ENCODE results near the gene SLC25A42. TPM values are rescaled to one million over a fixed set of nuclear protein-coding genes. Genes with fewer than 3 reads are reported as not detected.

Gene SLC25A42
- total RNA-seq, 1 donor, result 5.4 TPM

- no peak for DNase-seq (ENCODE audit: insufficient read length, low spot score, missing footprints)
- Histone ChIP-seq H3K36me3 (ENCODE audit: insufficient read depth, low read length) (no peaks in the 10 kb centered on the region), H3K4me3 (ENCODE audit: insufficient read depth, low read length) (no peak overlapping the region), H3K9me3 (ENCODE audit: low read depth, low read length) (no peaks in the 10 kb centered on the region), H3K79me2 (ENCODE audit: insufficient read depth, low read length) (peaks cover 13% of the 10 kb centered on the region), H3K27ac (ENCODE audit: low read depth, low read length) (no peak overlapping the region), H4K20me1 (ENCODE audit: insufficient read depth, low read length) (no peaks in the 10 kb centered on the region), H2AFZ (ENCODE audit: low read length) (no peak overlapping the region), H3K27me3 (ENCODE audit: insufficient read depth, low read length) (no peaks in the 10 kb centered on the region), H3K4me2 (ENCODE audit: insufficient read depth, low read length) (no peak overlapping the region), H3K4me1 (ENCODE audit: insufficient read depth, low read length) (peaks cover 8% of the 10 kb centered on the region)
- TF ChIP-seq CTCF (IDR thresholded peaks at IDR 0.05; ENCODE audit: extremely low read depth, low read depth, low read length), result peak; percentile 3
These were observed 76.1 kb downstream of the SLC25A42 start for GRCh38 chr19:19139876-19140229.

GRCh38 chr19:19140476-19140875 is 76.7 kb downstream of the SLC25A42 start:
- Histone ChIP-seq H3K9me3 (ENCODE audit: low read depth, low read length) (no peaks in the 10 kb centered on the region), H3K36me3 (ENCODE audit: insufficient read depth, low read length) (no peaks in the 10 kb centered on the region), H3K27ac (ENCODE audit: low read depth, low read length) (no peak overlapping the region), H3K4me2 (ENCODE audit: insufficient read depth, low read length) (no peak overlapping the region), H3K79me2 (ENCODE audit: insufficient read depth, low read length) (peaks cover 13% of the 10 kb centered on the region), H3K4me3 (ENCODE audit: insufficient read depth, low read length) (no peak overlapping the region), H3K27me3 (ENCODE audit: insufficient read depth, low read length) (no peaks in the 10 kb centered on the region), H3K4me1 (ENCODE audit: insufficient read depth, low read length) (peaks cover 8% of the 10 kb centered on the region), H4K20me1 (ENCODE audit: insufficient read depth, low read length) (no peaks in the 10 kb centered on the region), H2AFZ (ENCODE audit: low read length) (no peak overlapping the region)
- no peak for TF ChIP-seq CTCF (IDR thresholded peaks at IDR 0.05; ENCODE audit: extremely low read depth, low read depth, low read length)
- no peak for DNase-seq (ENCODE audit: insufficient read length, low spot score, missing footprints)

GRCh38 chr19:19142347-19142746 is 78.6 kb downstream of the SLC25A42 start:
- Histone ChIP-seq H3K27me3 (ENCODE audit: insufficient read depth, low read length) (no peaks in the 10 kb centered on the region), H2AFZ (ENCODE audit: low read length) (no peak overlapping the region), H3K4me1 (ENCODE audit: insufficient read depth, low read length) (peaks cover 8% of the 10 kb centered on the region), H3K36me3 (ENCODE audit: insufficient read depth, low read length) (no peaks in the 10 kb centered on the region), H3K9me3 (ENCODE audit: low read depth, low read length) (no peaks in the 10 kb centered on the region), H3K79me2 (ENCODE audit: insufficient read depth, low read length) (peaks cover 8% of the 10 kb centered on the region), H4K20me1 (ENCODE audit: insufficient read depth, low read length) (no peaks in the 10 kb centered on the region), H3K4me2 (ENCODE audit: insufficient read depth, low read length) (no peak overlapping the region), H3K4me3 (ENCODE audit: insufficient read depth, low read length) (no peak overlapping the region), H3K27ac (ENCODE audit: low read depth, low read length) (no peak overlapping the region)
- DNase-seq (ENCODE audit: insufficient read length, low spot score, missing footprints), result no peak
- no peak for TF ChIP-seq CTCF (IDR thresholded peaks at IDR 0.05; ENCODE audit: extremely low read depth, low read depth, low read length)

- H3K27me3 ChIP-seq (ENCODE audit: insufficient read depth, low read length), result no peaks in the 10 kb centered on the region
These were observed 81.5 kb downstream of the SLC25A42 start for GRCh38 chr19:19145281-19145680.

More at GRCh38 chr19:19145281-19145680, 81.5 kb downstream of the SLC25A42 start:
- DNase-seq (ENCODE audit: insufficient read length, low spot score, missing footprints), result peak; percentile 35
- H2AFZ ChIP-seq (ENCODE audit: low read length), result no peak overlapping the region
- peaks cover 4% of the 10 kb centered on the region for H3K36me3 ChIP-seq (ENCODE audit: insufficient read depth, low read length)
- no peaks in the 10 kb centered on the region for H4K20me1 ChIP-seq (ENCODE audit: insufficient read depth, low read length)
- no peaks in the 10 kb centered on the region for H3K9me3 ChIP-seq (ENCODE audit: low read depth, low read length)
- H3K79me2 ChIP-seq (ENCODE audit: insufficient read depth, low read length), result no peaks in the 10 kb centered on the region
- no peak overlapping the region for H3K4me3 ChIP-seq (ENCODE audit: insufficient read depth, low read length)
- H3K27ac ChIP-seq (ENCODE audit: low read depth, low read length), result no peak overlapping the region
- no peaks in the 10 kb centered on the region for H3K4me1 ChIP-seq (ENCODE audit: insufficient read depth, low read length)
- H3K4me2 ChIP-seq (ENCODE audit: insufficient read depth, low read length), result no peak overlapping the region
- no peak for TF ChIP-seq CTCF (IDR thresholded peaks at IDR 0.05; ENCODE audit: extremely low read depth, low read depth, low read length)
